VCaP (cell line): ENCODE data around the gene TXNDC17.
"Not testable (repeated sequence)": the region's sequence is repeated elsewhere in the genome, so short reads cannot be mapped to it uniquely, and the experiment has no call there.

Source experiments
- H3K27ac ChIP-seq: fragments of 450-650 bp; 2 replicates; pipeline ENCODE4 v1.5.1; 2017
- TF ChIP-seq, protein P1 (sequence below): fragments of 450-650 bp; conservative IDR thresholded peaks from 2 replicates; pipeline ENCODE4 v1.5.1; 2017; ENCODE audit warnings: mild to moderate bottlenecking, moderate library complexity

The TXNDC17 gene

DNA sequence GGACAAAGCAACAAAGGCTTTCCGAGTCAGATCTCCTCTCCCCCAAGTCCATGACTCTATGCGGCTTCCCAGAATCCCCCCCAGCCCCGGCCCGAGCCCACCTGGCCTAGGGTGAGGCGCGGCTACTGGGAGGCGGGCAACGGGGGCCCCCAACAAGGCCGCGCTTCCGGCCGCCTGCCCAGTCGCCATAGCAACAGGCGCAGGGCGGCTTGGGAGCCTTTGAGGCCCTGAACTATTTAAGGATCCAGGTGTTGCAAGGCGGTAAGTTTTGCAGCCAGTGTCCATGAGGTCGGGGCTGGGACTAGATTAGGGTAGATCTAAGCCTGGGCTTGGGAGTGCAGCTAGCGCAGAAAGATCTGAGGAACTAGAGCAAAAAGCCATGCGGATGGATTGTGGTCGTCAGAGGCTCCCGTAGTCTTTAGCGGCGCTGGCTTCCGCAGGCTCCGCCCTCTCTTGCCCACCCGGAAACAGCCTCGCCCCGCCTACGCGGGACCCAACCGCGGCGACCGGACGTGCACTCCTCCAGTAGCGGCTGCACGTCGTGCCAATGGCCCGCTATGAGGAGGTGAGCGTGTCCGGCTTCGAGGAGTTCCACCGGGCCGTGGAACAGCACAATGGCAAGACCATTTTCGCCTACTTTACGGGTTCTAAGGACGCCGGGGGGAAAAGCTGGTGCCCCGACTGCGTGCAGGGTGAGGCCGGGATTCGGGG lies at the start of gene TXNDC17, which contains the start of gene KIAA0753:
TXNDC17 (plus strand) TSS at position 525 of the 711 bp plus-strand sequence; CDS start at position 548, 23 bp downstream.
KIAA0753 (minus strand) TSS at position 176 of the 711 bp plus-strand sequence. CDS start 5,608 bp downstream, outside the sequence.
- TF ChIP-seq, protein P1, sequence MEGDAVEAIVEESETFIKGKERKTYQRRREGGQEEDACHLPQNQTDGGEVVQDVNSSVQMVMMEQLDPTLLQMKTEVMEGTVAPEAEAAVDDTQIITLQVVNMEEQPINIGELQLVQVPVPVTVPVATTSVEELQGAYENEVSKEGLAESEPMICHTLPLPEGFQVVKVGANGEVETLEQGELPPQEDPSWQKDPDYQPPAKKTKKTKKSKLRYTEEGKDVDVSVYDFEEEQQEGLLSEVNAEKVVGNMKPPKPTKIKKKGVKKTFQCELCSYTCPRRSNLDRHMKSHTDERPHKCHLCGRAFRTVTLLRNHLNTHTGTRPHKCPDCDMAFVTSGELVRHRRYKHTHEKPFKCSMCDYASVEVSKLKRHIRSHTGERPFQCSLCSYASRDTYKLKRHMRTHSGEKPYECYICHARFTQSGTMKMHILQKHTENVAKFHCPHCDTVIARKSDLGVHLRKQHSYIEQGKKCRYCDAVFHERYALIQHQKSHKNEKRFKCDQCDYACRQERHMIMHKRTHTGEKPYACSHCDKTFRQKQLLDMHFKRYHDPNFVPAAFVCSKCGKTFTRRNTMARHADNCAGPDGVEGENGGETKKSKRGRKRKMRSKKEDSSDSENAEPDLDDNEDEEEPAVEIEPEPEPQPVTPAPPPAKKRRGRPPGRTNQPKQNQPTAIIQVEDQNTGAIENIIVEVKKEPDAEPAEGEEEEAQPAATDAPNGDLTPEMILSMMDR = no peak
- H3K27ac ChIP-seq = peak within 1 kb of the TSS; percentile 84

DNA sequence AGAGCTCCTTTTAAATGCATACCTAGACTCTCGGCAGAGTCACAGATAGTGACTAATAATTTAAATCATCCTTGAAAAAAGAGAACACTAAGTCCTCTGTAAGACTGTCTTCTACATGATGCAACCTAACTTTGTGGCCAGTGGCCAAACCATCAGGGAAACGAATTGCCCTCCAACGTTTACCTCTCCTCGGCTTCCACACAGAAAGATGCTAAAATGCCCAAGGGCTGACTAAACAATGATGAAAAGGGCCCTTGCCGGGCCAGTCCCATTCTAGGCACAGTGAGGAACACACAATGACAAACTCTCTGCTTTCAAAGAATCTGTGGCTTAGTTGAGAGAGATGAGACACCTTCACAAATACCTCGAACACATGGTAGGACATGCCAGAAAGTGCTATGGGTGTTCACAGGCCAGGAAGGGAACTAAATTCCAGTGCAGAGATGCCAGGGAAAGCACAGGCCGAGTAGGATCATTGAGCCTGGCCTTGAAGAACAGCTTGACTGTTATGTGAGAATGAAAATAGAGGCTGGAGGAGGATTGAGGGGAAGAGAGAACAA lies 49.2 kb upstream of the TXNDC17 start:
- TF ChIP-seq, protein P1 = no peak
- no peak overlapping the region for H3K27ac ChIP-seq

DNA sequence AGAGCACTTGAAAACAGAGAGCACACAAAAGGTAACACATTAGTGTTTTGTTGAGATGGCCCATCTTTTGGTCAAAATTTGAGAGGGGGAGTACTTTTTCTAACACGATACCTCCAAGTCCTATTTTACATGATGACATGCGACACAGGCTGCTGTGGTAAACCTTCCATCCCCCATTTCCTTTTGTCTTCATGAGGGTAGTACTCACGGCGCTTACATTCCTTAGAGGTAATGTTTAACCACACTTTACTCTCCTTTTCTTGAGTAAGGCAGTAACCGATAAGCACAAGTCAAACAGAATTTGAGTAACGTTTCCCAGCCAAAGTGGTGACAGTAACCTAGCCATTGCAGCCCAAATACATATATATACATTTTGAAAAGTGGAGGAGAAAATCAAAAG lies 48.7 kb upstream of the TXNDC17 start:
- TF ChIP-seq, protein P1 = no peak

DNA sequence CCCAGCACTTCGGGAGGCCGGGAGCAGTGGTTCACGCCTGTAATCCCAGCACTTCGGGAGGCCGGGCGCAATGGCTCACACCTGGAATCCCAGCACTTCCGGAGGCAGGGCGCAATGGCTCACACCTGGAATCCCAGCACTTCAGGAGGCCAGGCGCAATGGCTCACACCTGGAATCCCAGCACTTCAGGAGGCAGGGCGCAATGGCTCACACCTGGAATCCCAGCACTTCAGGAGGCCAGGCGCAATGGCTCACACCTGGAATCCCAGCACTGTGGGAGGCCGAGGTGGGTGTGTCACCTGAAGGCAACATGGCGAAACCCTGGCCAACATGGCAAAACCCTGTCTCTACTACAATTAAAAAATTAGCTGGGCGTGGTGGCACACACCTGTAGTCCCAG lies 47.5 kb upstream of the TXNDC17 start:
- not testable (repeated sequence) for H3K27ac ChIP-seq

More for the DNA sequence above, 48.7 kb upstream of the TXNDC17 start:
- no peak overlapping the region for H3K27ac ChIP-seq

DNA sequence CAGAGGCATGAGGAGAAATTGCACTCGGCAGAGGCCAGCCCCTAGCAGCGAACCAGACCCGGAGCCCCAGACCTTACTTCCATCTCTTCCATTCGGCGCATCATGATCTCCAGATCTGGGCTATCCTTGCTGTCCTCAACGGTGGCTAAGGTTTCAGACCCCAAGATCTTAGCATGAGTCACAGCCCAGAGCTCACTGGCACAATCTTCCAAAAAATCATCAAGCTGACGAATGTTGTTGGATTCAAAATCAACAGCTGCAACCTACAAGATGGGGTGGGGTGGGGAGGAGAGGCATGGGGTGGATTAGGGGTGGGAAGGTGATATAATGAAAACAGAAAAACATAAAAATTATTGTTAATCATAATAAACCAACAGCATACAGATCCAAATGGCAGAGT lies 44.8 kb upstream of the TXNDC17 start:
- TF ChIP-seq, protein P1 = no peak
- no peak overlapping the region for H3K27ac ChIP-seq

DNA sequence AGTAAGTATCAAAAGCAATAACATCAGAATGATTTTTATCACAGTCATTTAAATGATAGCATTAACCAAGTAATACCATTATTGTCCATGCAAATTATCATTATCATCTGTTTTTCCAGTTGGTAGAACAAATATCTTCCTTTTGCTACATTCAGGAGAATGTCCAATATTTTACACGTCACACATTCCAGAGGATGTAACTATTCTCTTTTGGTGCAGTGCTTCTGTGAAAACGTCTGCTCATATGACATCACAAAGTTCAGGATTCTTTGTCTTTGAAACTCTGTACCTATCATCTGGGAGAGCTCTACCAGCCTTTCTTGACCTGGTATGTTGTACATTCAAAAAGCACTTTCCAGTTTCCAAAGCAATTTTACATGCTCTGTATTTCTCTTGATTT lies 44.3 kb upstream of the TXNDC17 start:
- TF ChIP-seq, protein P1 = no peak
- H3K27ac ChIP-seq = peak overlapping the region; percentile 77

DNA sequence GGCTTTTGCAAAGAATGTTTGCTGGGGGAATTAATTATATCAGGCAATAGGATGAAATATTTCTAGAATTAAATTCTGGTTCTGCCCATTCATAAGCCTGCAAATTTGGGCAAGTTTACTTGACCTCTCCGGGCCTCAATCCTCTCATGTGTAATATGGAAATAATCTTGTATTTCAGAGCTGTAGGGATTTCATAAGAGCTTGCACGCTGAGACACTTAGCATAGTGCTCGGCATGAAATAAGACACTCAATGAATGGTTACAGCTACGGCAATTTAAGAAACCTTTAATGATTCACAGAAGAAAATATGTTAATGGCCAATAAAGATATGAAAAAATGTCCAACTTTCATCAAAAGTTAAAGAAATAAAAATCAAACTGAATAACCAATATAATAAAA lies 43.9 kb upstream of the TXNDC17 start:
- H3K27ac ChIP-seq = peak overlapping the region; percentile 77
- TF ChIP-seq, protein P1 = no peak

DNA sequence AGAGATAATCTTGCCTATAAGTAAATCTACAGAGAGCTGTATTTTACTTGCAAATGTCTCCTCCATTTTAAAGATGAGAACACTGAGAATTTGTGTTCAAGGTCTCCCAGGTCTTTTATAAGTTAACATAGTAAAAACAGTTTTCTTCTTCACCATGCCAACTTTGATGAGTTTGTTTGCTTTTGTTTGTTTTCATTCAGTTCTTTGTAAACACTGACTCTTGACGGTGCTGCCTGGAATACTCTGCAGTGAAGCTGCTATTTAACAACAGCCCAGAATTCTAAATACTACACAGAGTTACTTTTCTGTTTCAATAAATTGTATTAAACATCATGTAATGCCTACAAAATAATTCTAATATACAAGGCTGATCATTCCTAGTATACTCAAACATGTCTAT lies 43.1 kb upstream of the TXNDC17 start:
- peak overlapping the region; percentile 77 for H3K27ac ChIP-seq
- TF ChIP-seq, protein P1 = no peak
